Ectodermal cell (in vitro differentiated cells): ENCODE results near the gene HAPLN1.

Experiments used
- H3K27ac ChIP-seq: 2 replicates; pipeline ENCODE4 v1.7.0; 2013; ENCODE audit warnings: mild to moderate bottlenecking, low read depth, low read length; ENCODE audit not compliant: insufficient read depth, poor library complexity, severe bottlenecking
- H3K27me3 ChIP-seq: 2 replicates; pipeline ENCODE4 v1.7.0; 2013; ENCODE audit warnings: mild to moderate bottlenecking, low read length; ENCODE audit not compliant: insufficient read depth, control insufficient read depth, poor library complexity, severe bottlenecking
- H3K36me3 ChIP-seq: one replicate; pipeline ENCODE4 v1.7.0; 2013; ENCODE audit warnings: low read length; ENCODE audit not compliant: control insufficient read depth, insufficient read depth
- H3K4me1 ChIP-seq: one replicate; pipeline ENCODE4 v1.7.0; 2013; ENCODE audit warnings: low read length; ENCODE audit not compliant: control insufficient read depth, insufficient read depth
- H3K4me3 ChIP-seq: 2 replicates; pipeline ENCODE4 v1.7.0; 2013; ENCODE audit warnings: low read depth, low read length, control low read depth; ENCODE audit not compliant: insufficient read depth
- H3K9me3 ChIP-seq: 2 replicates; pipeline ENCODE4 v1.7.0; 2013; ENCODE audit warnings: mild to moderate bottlenecking, low read length, moderate library complexity; ENCODE audit not compliant: control insufficient read depth
- WGBS, 2 experiments: methylation state at CpG; one replicate each; pipeline ENCODE4 v1.1.7; 2013; ENCODE audit warnings: missing lambda C conversion rate in 2 of 2; 5-methylcytosine and 5-hydroxymethylcytosine counted together

Gene HAPLN1

DNA sequence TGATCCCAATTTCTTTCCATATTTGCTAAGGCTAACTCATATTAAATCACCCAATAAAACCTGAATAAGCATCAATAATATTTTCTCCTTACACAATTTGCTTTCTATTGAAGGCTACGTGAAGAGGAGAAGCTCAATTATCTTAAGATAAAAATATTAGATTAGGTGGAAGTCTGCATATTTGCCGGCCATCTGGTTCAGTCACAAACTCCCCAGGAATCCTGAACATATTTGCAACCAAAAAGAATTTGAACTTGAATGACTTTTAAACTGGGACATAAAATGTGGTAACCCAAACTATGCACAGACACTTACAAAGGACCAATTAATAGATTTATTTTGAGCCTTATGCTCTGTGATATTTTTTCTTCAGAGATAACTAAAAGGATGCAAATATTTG lies 92.3 kb downstream of the HAPLN1 start:
- WGBS, 2 experiments, result 95 to 100% methylated on average over 2 of the region's 2 CpGs
- H3K36me3 ChIP-seq, result no peaks in the 10 kb centered on the region
- no peaks in the 10 kb centered on the region for H3K9me3 ChIP-seq
- no peak overlapping the region for H3K4me3 ChIP-seq
- H3K27me3 ChIP-seq, result no peaks in the 10 kb centered on the region
- no peaks in the 10 kb centered on the region for H3K4me1 ChIP-seq
- no peak overlapping the region for H3K27ac ChIP-seq

GRCh38 chr5:83614841-83615240 lies 105.8 kb downstream of the HAPLN1 start:
- no peaks in the 10 kb centered on the region for H3K9me3 ChIP-seq

GRCh38 chr5:83608122-83608521 lies 112.5 kb downstream of the HAPLN1 start:
- Histone ChIP-seq H3K27me3 (no peaks in the 10 kb centered on the region), H3K4me3 (no peak overlapping the region), H3K9me3 (no peaks in the 10 kb centered on the region), H3K27ac (no peak overlapping the region), H3K4me1 (no peaks in the 10 kb centered on the region), H3K36me3 (no peaks in the 10 kb centered on the region)
- WGBS, 2 experiments, result 10 to 23% methylated on average over 2 to 3 of the region's 3 CpGs

More at GRCh38 chr5:83614841-83615240, 105.8 kb downstream of the HAPLN1 start:
- no peaks in the 10 kb centered on the region for H3K36me3 ChIP-seq
- no peak overlapping the region for H3K4me3 ChIP-seq
- no peaks in the 10 kb centered on the region for H3K27me3 ChIP-seq
- H3K27ac ChIP-seq, result no peak overlapping the region
- H3K4me1 ChIP-seq, result no peaks in the 10 kb centered on the region

GRCh38 chr5:83595217-83595616 lies 125.4 kb downstream of the HAPLN1 start:
- Histone ChIP-seq H3K27me3 (no peaks in the 10 kb centered on the region), H3K4me1 (no peaks in the 10 kb centered on the region), H3K36me3 (no peaks in the 10 kb centered on the region), H3K9me3 (no peaks in the 10 kb centered on the region), H3K4me3 (no peak overlapping the region), H3K27ac (no peak overlapping the region)
- WGBS, 2 experiments, result 93 to 95% methylated on average over 3 of the region's 3 CpGs

DNA sequence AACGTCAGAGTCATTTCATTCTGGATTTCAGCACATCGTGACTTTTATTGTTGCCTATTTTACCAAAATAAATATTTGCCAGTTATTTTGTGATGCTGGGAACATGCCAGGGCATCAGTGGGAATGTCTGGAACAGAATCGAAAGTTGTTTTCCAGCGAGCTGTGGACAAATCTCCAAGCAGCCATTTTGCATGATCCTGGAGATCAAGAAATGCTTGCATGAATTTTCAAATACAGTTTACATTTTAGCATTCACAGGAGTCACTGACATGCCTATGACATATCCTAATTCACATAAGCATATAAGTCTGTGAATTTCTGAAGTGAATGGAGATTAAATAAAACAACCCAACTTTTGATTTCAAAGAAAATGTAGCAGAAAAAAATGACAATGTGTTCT lies 129.7 kb downstream of the HAPLN1 start:
- 92 to 100% methylated on average over 4 of the region's 4 CpGs for WGBS, 2 experiments
- Histone ChIP-seq H3K4me1 (no peaks in the 10 kb centered on the region), H3K27me3 (no peaks in the 10 kb centered on the region), H3K27ac (no peak overlapping the region), H3K36me3 (no peaks in the 10 kb centered on the region), H3K4me3 (no peak overlapping the region), H3K9me3 (no peaks in the 10 kb centered on the region)

DNA sequence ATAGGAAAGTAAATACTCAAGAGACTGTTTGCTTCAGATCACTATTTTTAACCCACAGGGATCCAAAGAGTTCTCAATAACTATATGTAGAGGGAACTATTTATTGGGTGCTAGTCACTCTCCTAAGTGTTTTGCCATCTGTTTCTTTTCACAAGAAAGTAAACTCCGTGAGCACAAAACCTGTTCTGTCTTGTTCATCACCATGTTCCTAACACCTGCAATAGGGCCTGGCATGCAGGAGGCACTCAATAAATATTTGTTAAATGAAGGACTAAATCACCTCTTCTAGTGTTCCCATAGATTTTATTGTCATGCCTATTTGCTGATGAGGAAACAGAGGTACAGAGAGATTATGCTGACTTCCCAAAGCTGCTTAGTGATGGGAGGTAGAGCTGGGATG lies 130.9 kb downstream of the HAPLN1 start:
- Histone ChIP-seq H3K36me3 (no peaks in the 10 kb centered on the region), H3K4me3 (no peak overlapping the region), H3K27ac (no peak overlapping the region), H3K9me3 (no peaks in the 10 kb centered on the region), H3K27me3 (no peaks in the 10 kb centered on the region), H3K4me1 (no peaks in the 10 kb centered on the region)
- WGBS, 2 experiments, result 88 to 100% methylated on average over 1 of the region's 1 CpG
